HEK293T (cell line): ENCODE measurements around the gene NADSYN1.

Experiments used
- ARNT ChIP-seq: fragments of 450-650 bp; IDR thresholded peaks from 2 replicates; pipeline ENCODE4 v1.6.1; 2017; ENCODE audit warnings: mild to moderate bottlenecking
- BHLHE40 ChIP-seq: fragments of 450-650 bp; IDR thresholded peaks from 2 replicates; pipeline ENCODE4 v1.6.1; 2016; ENCODE audit warnings: mild to moderate bottlenecking, moderate library complexity, borderline replicate concordance
- ELF4 ChIP-seq: fragments of 450-650 bp; IDR thresholded peaks from 2 replicates; pipeline ENCODE4 v1.6.1; 2017; ENCODE audit warnings: antibody characterized with exemption
- FOXA1 ChIP-seq: fragments of 450-650 bp; IDR thresholded peaks from 2 replicates; pipeline ENCODE4 v1.6.1; 2016; ENCODE audit warnings: mild to moderate bottlenecking
- FOXK2 ChIP-seq: fragments of 450-650 bp; IDR thresholded peaks from 2 replicates; pipeline ENCODE4 v1.6.1; 2016; ENCODE audit warnings: mild to moderate bottlenecking
- FOXM1 ChIP-seq: fragments of 450-650 bp; IDR thresholded peaks from 2 replicates; pipeline ENCODE4 v1.6.1; 2017; ENCODE audit warnings: mild to moderate bottlenecking, borderline replicate concordance
- HDGF ChIP-seq: fragments of 450-650 bp; IDR thresholded peaks from 2 replicates; pipeline ENCODE4 v1.6.1; 2017; ENCODE audit warnings: antibody characterized with exemption, borderline replicate concordance
- LEF1 ChIP-seq: fragments of 450-650 bp; IDR thresholded peaks from 2 replicates; pipeline ENCODE4 v1.6.1; 2017; ENCODE audit warnings: mild to moderate bottlenecking, borderline replicate concordance
- NFRKB ChIP-seq: fragments of 450-650 bp; IDR thresholded peaks from 2 replicates; pipeline ENCODE4 v1.6.1; 2016; ENCODE audit warnings: mild to moderate bottlenecking, moderate library complexity
- SP1 ChIP-seq: fragments of 450-650 bp; IDR thresholded peaks from 2 replicates; pipeline ENCODE4 v1.6.1; 2017
- SUZ12 ChIP-seq: fragments of 450-650 bp; IDR thresholded peaks from 2 replicates; pipeline ENCODE4 v1.6.1; 2016; ENCODE audit warnings: mild to moderate bottlenecking
- TARDBP ChIP-seq: fragments of 450-650 bp; IDR thresholded peaks from 2 replicates; pipeline ENCODE4 v1.6.1; 2016
- ZNF384 ChIP-seq: fragments of 450-650 bp; IDR thresholded peaks from 2 replicates; pipeline ENCODE4 v1.6.1; 2016

DNA sequence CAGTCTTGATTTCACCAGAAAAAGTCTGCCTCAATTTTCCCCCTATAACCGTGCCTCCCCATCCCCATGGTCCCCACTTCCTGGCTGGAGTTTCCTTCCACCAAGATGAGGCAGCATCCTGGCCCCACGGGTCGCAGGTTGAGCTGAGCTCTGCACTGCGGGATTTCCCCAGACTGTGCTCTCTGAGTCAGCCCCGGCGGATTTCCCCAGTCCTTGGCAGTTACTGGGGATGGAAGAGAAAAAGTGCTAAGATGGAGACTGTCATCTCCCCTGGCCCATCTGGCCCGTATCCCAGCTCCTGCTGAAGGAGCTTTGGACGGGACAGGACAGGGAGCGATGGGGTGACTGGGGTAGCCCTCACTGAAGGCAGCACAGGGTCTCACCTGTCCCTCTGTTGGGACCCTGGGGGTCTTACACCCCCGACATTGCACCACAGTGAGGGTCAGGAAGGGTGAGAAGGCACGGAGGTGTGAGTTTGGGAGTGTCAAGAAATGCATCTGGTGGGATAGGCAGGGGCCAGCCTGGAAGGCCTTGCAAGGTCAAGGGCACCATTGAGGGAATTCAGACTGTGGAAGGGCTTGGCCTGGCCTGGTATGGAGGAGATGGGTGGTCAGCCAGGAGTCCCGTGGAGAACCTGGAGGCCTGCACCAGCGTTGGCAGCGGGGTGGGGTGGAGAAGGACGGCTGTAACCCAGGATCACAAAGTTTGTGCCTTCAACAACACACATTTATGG lies 36.5 kb downstream of the NADSYN1 start:
- TF ChIP-seq FOXK2: no peak
- no peak for TF ChIP-seq SP1
- TF ChIP-seq NFRKB: no peak
- TF ChIP-seq HDGF: no peak
- TF ChIP-seq BHLHE40: no peak
- no peak for TF ChIP-seq ELF4
- no peak for TF ChIP-seq TARDBP
- no peak for TF ChIP-seq FOXM1
- no peak for TF ChIP-seq SUZ12
- TF ChIP-seq LEF1: no peak
- no peak for TF ChIP-seq FOXA1
- TF ChIP-seq ZNF384: no peak
- TF ChIP-seq ARNT: no peak
